HCT116 (cell line): ENCODE measurements around the gene PSRC1. TPM values are rescaled to one million over a fixed set of nuclear protein-coding genes. Genes with fewer than 3 reads are reported as not detected.
"Not testable (repeated sequence)": the region's sequence is repeated elsewhere in the genome, so short reads cannot be mapped to it uniquely, and the experiment has no call there.

Experiments used
- ATAC-seq: fragments of 200-7000 bp; cut with Tn5 transposase; 2 replicates; pipeline ENCODE4 v1.9.1; 2020; ENCODE audit warnings: mild to moderate bottlenecking, moderate library complexity
- BruUV-seq: library from RNA; stranded (reverse); fragments of 400-500 nt; replicated peaks from 2 replicates; lab custom pipeline; 2021; lab: Mats Ljungman, UMichigan
- CTCF ChIA-PET: fragments of 300-600 bp; sonication (Branson Sonifier 250); formaldehyde crosslinking; loops from one replicate; lab custom pipeline; 2021; ENCODE audit warnings: antibody characterized with exemption; lab: Charles Lee
- POLR2A ChIA-PET: fragments of 300-600, 350-600 bp; sonication (Branson Sonifier 250); formaldehyde crosslinking; loops from one replicate; lab custom pipeline; 2021; ENCODE audit warnings: antibody characterized with exemption; lab: Charles Lee
- RAD21 ChIA-PET, 2 experiments: fragments of 300-600 bp; sonication (Branson Sonifier 250); formaldehyde crosslinking; loops; one replicate each; lab custom pipeline; 2023; ENCODE audit warnings: low total read pairs in 2 of 2; ENCODE audit not compliant: uncharacterized antibody in 2 of 2, unreplicated experiment in 2 of 2, low non-redundant PET in 1 of 2; lab: Charles Lee
- DNase-seq: peaks from one replicate; pipeline ENCODE4 v3.0.0-alpha.2; 2010; ENCODE audit warnings: low read depth, low spot score
- H2AFZ ChIP-seq: fragments of 200-600 bp; shearing (Covaris generic), sonication (generic); 2 replicates; pipeline ENCODE4 v1.6.1; 2017; ENCODE audit warnings: low read depth, mixed run types, mixed read lengths, antibody characterized with exemption, low read length; ENCODE audit not compliant: poor library complexity, severe bottlenecking
- H3K27ac ChIP-seq: 2 replicates; pipeline ENCODE4 v1.5.1; 2012; ENCODE audit warnings: low read depth, low read length
- H3K27me3 ChIP-seq: fragments of 200-600 bp; sonication (generic); 2 replicates; pipeline ENCODE4 v1.6.1; 2016; ENCODE audit warnings: mixed run types, low read length, mixed read lengths; ENCODE audit not compliant: insufficient read depth
- H3K36me3 ChIP-seq, 2 experiments: fragments of 200-500 bp in 1 of 2; fragments of 200-600 bp in 1 of 2; sonication (Bioruptor generic) in 1 of 2; sonication (generic) in 1 of 2; 2 replicates each; pipeline versions ENCODE4 v1.5.1 to v1.6.1; 2014 to 2016; ENCODE audit warnings: low read length in 2 of 2, inconsistent platforms in 1 of 2, mixed read lengths in 1 of 2, mixed run types in 1 of 2; ENCODE audit not compliant: insufficient read depth in 2 of 2, control insufficient read depth in 1 of 2
- H3K4me1 ChIP-seq, 2 experiments: fragments of 200-600 bp in 1 of 2; sonication (generic) in 1 of 2; 2 replicates each; pipeline versions ENCODE4 v1.5.1 to v1.6.1; 2012 to 2017; ENCODE audit warnings: low read length in 2 of 2, inconsistent platforms in 1 of 2, mild to moderate bottlenecking in 1 of 2, mixed read lengths in 1 of 2, mixed run types in 1 of 2, moderate library complexity in 1 of 2; ENCODE audit not compliant: insufficient read depth in 2 of 2, control insufficient read depth in 1 of 2
- H3K4me2 ChIP-seq: fragments of 200-600 bp; sonication (generic); 2 replicates; pipeline ENCODE4 v1.6.1; 2017; ENCODE audit warnings: mixed run types, low read length, mixed read lengths
- H3K4me3 ChIP-seq, 2 experiments: fragments of 200-600 bp in 1 of 2; sonication (generic) in 1 of 2; replicated peaks in 1 of 2; 2 replicates each; pipeline ENCODE4 v1.5.1; 2011 to 2016; ENCODE audit warnings: low read length in 2 of 2, control low read depth in 1 of 2, low read depth in 1 of 2, mild to moderate bottlenecking in 1 of 2, mixed read lengths in 1 of 2, mixed run types in 1 of 2
- H3K79me2 ChIP-seq: fragments of 200-600 bp; sonication (generic); 2 replicates; pipeline ENCODE4 v1.6.1; 2017; ENCODE audit warnings: mild to moderate bottlenecking, mixed run types, low read length, moderate library complexity, mixed read lengths; ENCODE audit not compliant: insufficient read depth
- H3K9ac ChIP-seq: fragments of 200-600 bp; sonication (generic); 2 replicates; pipeline ENCODE4 v1.6.1; 2016; ENCODE audit warnings: low read length, mixed read lengths
- H3K9me2 ChIP-seq: fragments of 200-600 bp; sonication (generic), shearing (Covaris generic); 2 replicates; pipeline ENCODE4 v1.6.1; 2017; ENCODE audit warnings: mixed run types, mild to moderate bottlenecking, moderate library complexity; ENCODE audit not compliant: insufficient read depth
- H3K9me3 ChIP-seq, 2 experiments: fragments of 200-500 bp in 1 of 2; fragments of 200-600 bp in 1 of 2; sonication (Bioruptor generic) in 1 of 2; sonication (generic) in 1 of 2; 2 replicates each; pipeline ENCODE4 v1.6.1; 2014 to 2017; ENCODE audit warnings: low read length in 2 of 2, mixed read lengths in 2 of 2, inconsistent platforms in 1 of 2, low read depth in 1 of 2, mild to moderate bottlenecking in 1 of 2, mixed run types in 1 of 2, moderate library complexity in 1 of 2; ENCODE audit not compliant: control insufficient read depth in 1 of 2, insufficient read depth in 1 of 2
- H4K20me1 ChIP-seq: fragments of 200-600 bp; sonication (generic), shearing (Covaris generic); 2 replicates; pipeline ENCODE4 v1.6.1; 2017; ENCODE audit warnings: mixed run types, mild to moderate bottlenecking, moderate library complexity; ENCODE audit not compliant: insufficient read depth
- CBX3 ChIP-seq: IDR thresholded peaks from 2 replicates; pipeline ENCODE4 v1.6.1; 2012; ENCODE audit warnings: low read depth
- CEBPB ChIP-seq: IDR thresholded peaks from 2 replicates; pipeline ENCODE4 v1.6.1; 2012; ENCODE audit warnings: low read depth
- EGR1 ChIP-seq: IDR thresholded peaks from 2 replicates; pipeline ENCODE4 v1.6.1; 2012; ENCODE audit warnings: low read depth
- ELF1 ChIP-seq: IDR thresholded peaks from 2 replicates; pipeline ENCODE4 v1.6.1; 2012; ENCODE audit warnings: low read depth, borderline replicate concordance
- EZH2phosphoT487 ChIP-seq: fragments of 200-600 bp; IDR thresholded peaks from 2 replicates; pipeline ENCODE4 v1.6.1; 2018; ENCODE audit warnings: antibody characterized with exemption, borderline replicate concordance
- FOSL1 ChIP-seq: IDR thresholded peaks from 2 replicates; pipeline ENCODE4 v1.6.1; 2012; ENCODE audit warnings: low read depth
- JUND ChIP-seq: IDR thresholded peaks from 2 replicates; pipeline ENCODE4 v1.6.1; 2012
- RAD21 ChIP-seq: IDR thresholded peaks from 2 replicates; pipeline ENCODE4 v1.6.1; 2012; ENCODE audit warnings: low read depth, mild to moderate bottlenecking
- REST ChIP-seq: IDR thresholded peaks from 2 replicates; pipeline ENCODE4 v1.6.1; 2012; ENCODE audit warnings: low read depth
- SIN3A ChIP-seq: IDR thresholded peaks from 2 replicates; pipeline ENCODE4 v1.6.1; 2012; ENCODE audit warnings: low read depth
- SP1 ChIP-seq: IDR thresholded peaks from 2 replicates; pipeline ENCODE4 v1.6.1; 2012; ENCODE audit warnings: low read depth
- SRF ChIP-seq: IDR thresholded peaks from 2 replicates; pipeline ENCODE4 v1.6.1; 2012; ENCODE audit warnings: low read depth
- YY1 ChIP-seq: IDR thresholded peaks from 2 replicates; pipeline ENCODE4 v1.6.1; 2011; ENCODE audit warnings: low read length, low read depth, moderate library complexity, mild to moderate bottlenecking; ENCODE audit not compliant: insufficient replicate concordance; ENCODE audit errors: extremely low read depth
- ZNF274 ChIP-seq: fragments of 200-500 bp; sonication (Bioruptor generic); IDR thresholded peaks from 2 replicates; pipeline ENCODE4 v1.6.1; 2014; ENCODE audit warnings: mild to moderate bottlenecking, low read depth, low read length, inconsistent platforms
- intact Hi-C: fragments of 100-400 bp; cut with micrococcal nuclease; formaldehyde crosslinking; loops from 2 replicates; pipeline ENCODE4 v1.10.0; 2022
- total RNA-seq: library from RNA; stranded (reverse); gene quantifications from one replicate; pipeline ENCODE4 v1.2.1, GENCODE V29; 2021; ENCODE audit not compliant: unreplicated experiment
- TF ChIP-seq, protein P1 (sequence below): IDR thresholded peaks from 2 replicates; pipeline ENCODE4 v1.6.1; 2012

The PSRC1 gene
- total RNA-seq, 1 experiment from 2014 or later: 44.8 TPM

GRCh38 chr1:109306832-109307273, 23.9 kb upstream of the PSRC1 start, which contains the start of gene MYBPHL:
Gene MYBPHL, minus strand, starts transcription at chr1:109307011. Its CDS starts 20 bp downstream, at chr1:109306991.
- BruUV-seq: no TSS peak
- H2AFZ ChIP-seq: no peak within 1 kb of the TSS
- RAD21 ChIA-PET: no interaction called here
- H3K79me2 ChIP-seq: no peaks in the 10 kb centered on the region
- intact Hi-C loops: no loop called here
- DNase-seq: no peak
- no peaks in the 10 kb centered on the region for H3K9me3 ChIP-seq
- POLR2A ChIA-PET: no interaction called here
- CTCF ChIA-PET: interaction anchor here (1.4 kb wide), 1 partner anchor 14 kb away, joined by 3 read pairs; no protein-coding TSS in a partner anchor
- TF ChIP-seq SIN3A: no peak
- TF ChIP-seq SP1: no peak
- TF ChIP-seq, protein P1, sequence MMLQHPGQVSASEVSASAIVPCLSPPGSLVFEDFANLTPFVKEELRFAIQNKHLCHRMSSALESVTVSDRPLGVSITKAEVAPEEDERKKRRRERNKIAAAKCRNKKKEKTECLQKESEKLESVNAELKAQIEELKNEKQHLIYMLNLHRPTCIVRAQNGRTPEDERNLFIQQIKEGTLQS: no peak
- no peak for TF ChIP-seq YY1
- TF ChIP-seq FOSL1: no peak
- no peak for TF ChIP-seq EGR1
- no peak for TF ChIP-seq ELF1
- TF ChIP-seq ZNF274: no peak
- TF ChIP-seq SRF: no peak
- no peak for TF ChIP-seq CBX3
- no peak for TF ChIP-seq JUND
- no peak for TF ChIP-seq RAD21
- no peak for TF ChIP-seq REST
- no peak for TF ChIP-seq CEBPB
- TF ChIP-seq EZH2phosphoT487: no peak
- no peak within 1 kb of the TSS for H3K4me3 ChIP-seq
- no peaks in the 10 kb centered on the region for H3K36me3 ChIP-seq
- H3K27ac ChIP-seq: no peak within 1 kb of the TSS
- H3K4me1 ChIP-seq: 0 out of 4 replicates have a peak, but pooled peaks cover 0 to 3% of the 10 kb centered on the region in 2 experiments
- no peaks in the 10 kb centered on the region for H3K9me2 ChIP-seq
- H4K20me1 ChIP-seq: no peaks in the 10 kb centered on the region
- no peak for ATAC-seq
- H3K27me3 ChIP-seq: no peaks in the 10 kb centered on the region
- no peak within 1 kb of the TSS for H3K4me2 ChIP-seq
- no peak within 1 kb of the TSS for H3K9ac ChIP-seq

- ATAC-seq, H3K9me2 ChIP-seq, H3K36me3 ChIP-seq, H3K27ac ChIP-seq, POLR2A ChIA-PET, H3K79me2 ChIP-seq, H2AFZ ChIP-seq, H3K9me3 ChIP-seq, H3K4me1 ChIP-seq, CTCF ChIA-PET, H3K27me3 ChIP-seq, RAD21 ChIA-PET, H3K4me3 ChIP-seq, DNase-seq, BruUV-seq, H3K4me2 ChIP-seq, H4K20me1 ChIP-seq, intact Hi-C loops, H3K9ac ChIP-seq: not testable (repeated sequence)
Measured at GRCh38 chr1:109305991-109306390, 23.0 kb upstream of the PSRC1 start.
